IMR-90 (cell line): ENCODE results near the gene PTBP1. TPM values are rescaled to one million over a fixed set of nuclear protein-coding genes. Genes with fewer than 3 reads are reported as not detected.

Experiments
- ATAC-seq: fragments of 200-7000 bp; cut with Tn5 transposase; 2 replicates; pipeline ENCODE4 v1.9.1; 2020; ENCODE audit warnings: low read depth, mild to moderate bottlenecking, moderate library complexity
- BruUV-seq: library from RNA; stranded (reverse); fragments of 400-500 nt; replicated peaks from 2 replicates; lab custom pipeline; 2021; lab: Mats Ljungman, UMichigan
- CTCF ChIA-PET: fragments of 300-600 bp; formaldehyde crosslinking; extraction: SDS; loops from one replicate; lab custom pipeline; 2021; ENCODE audit warnings: antibody characterized with exemption; lab: Yijun Ruan, JAX
- POLR2A ChIA-PET: fragments of 300-600 bp; sonication (Branson Sonifier 250); formaldehyde crosslinking; loops from one replicate; lab custom pipeline; 2022; ENCODE audit warnings: antibody characterized with exemption; ENCODE audit not compliant: unreplicated experiment; lab: Charles Lee
- DNase-seq: peaks from one replicate; pipeline ENCODE4 v3.0.0; 2013
- H2AFZ ChIP-seq: replicated peaks from 2 replicates; pipeline ENCODE3; 2013; ENCODE audit warnings: low read length, mild to moderate bottlenecking; ENCODE audit not compliant: poor library complexity
- H2AK5ac ChIP-seq: 2 replicates; pipeline ENCODE4 v1.6.1; 2013; ENCODE audit warnings: low read depth, low read length, inconsistent platforms
- H2AK9ac ChIP-seq: replicated peaks from 2 replicates; pipeline ENCODE3; 2013; ENCODE audit warnings: mild to moderate bottlenecking, low read depth, low read length, moderate library complexity; ENCODE audit not compliant: poor library complexity
- H2BK120ac ChIP-seq: 2 replicates; pipeline ENCODE4 v1.6.1; 2013; ENCODE audit warnings: low read depth, low read length, inconsistent platforms
- H2BK15ac ChIP-seq: 3 replicates; pipeline ENCODE4 v1.6.1; 2013; ENCODE audit warnings: low read depth, low read length, inconsistent platforms
- H2BK20ac ChIP-seq: 2 replicates; pipeline ENCODE4 v1.6.1; 2013; ENCODE audit warnings: low read depth, mild to moderate bottlenecking, inconsistent platforms, low read length, moderate library complexity
- H2BK5ac ChIP-seq: 2 replicates; pipeline ENCODE4 v1.6.1; 2013; ENCODE audit warnings: mild to moderate bottlenecking, low read depth, low read length, inconsistent platforms; ENCODE audit not compliant: poor library complexity, severe bottlenecking
- H3K14ac ChIP-seq: replicated peaks from 2 replicates; pipeline ENCODE4 v1.6.1; 2013; ENCODE audit warnings: low read depth, low read length, inconsistent platforms
- H3K18ac ChIP-seq: 2 replicates; pipeline ENCODE4 v1.6.1; 2013; ENCODE audit warnings: low read depth, low read length, control low read depth
- H3K23ac ChIP-seq: 2 replicates; pipeline ENCODE4 v1.6.1; 2013; ENCODE audit warnings: low read depth, low read length, inconsistent platforms
- H3K27ac ChIP-seq: 2 replicates; pipeline ENCODE4 v1.5.1; 2013; ENCODE audit warnings: mild to moderate bottlenecking, control low read depth, low read length; ENCODE audit not compliant: insufficient read depth
- H3K27me3 ChIP-seq: 2 replicates; pipeline ENCODE4 v1.6.1; 2013; ENCODE audit warnings: low read length; ENCODE audit not compliant: control insufficient read depth, insufficient read depth
- H3K36me3 ChIP-seq: 2 replicates; pipeline ENCODE4 v1.6.1; 2013; ENCODE audit warnings: low read length, mixed read lengths; ENCODE audit not compliant: control insufficient read depth, insufficient read depth
- H3K4ac ChIP-seq: 2 replicates; pipeline ENCODE4 v1.6.1; 2013; ENCODE audit warnings: low read depth, low read length, inconsistent platforms
- H3K4me1 ChIP-seq: 2 replicates; pipeline ENCODE4 v1.6.1; 2013; ENCODE audit warnings: low read length, mixed read lengths; ENCODE audit not compliant: control insufficient read depth, insufficient read depth
- H3K4me2 ChIP-seq: 2 replicates; pipeline ENCODE4 v1.6.1; 2013; ENCODE audit warnings: low read depth, mild to moderate bottlenecking, control low read depth, low read length, moderate library complexity
- H3K4me3 ChIP-seq: 2 replicates; pipeline ENCODE4 v1.5.1; 2013; ENCODE audit warnings: low read depth, mild to moderate bottlenecking, control low read depth, low read length, moderate library complexity; ENCODE audit not compliant: insufficient read depth
- H3K56ac ChIP-seq: 2 replicates; pipeline ENCODE4 v1.6.1; 2013; ENCODE audit warnings: low read length, inconsistent platforms; ENCODE audit not compliant: insufficient read depth; ENCODE audit errors: extremely low read depth
- H3K79me1 ChIP-seq, 2 experiments: 2 replicates each; pipeline ENCODE4 v1.6.1; 2013; ENCODE audit warnings: low read length in 2 of 2, inconsistent platforms in 1 of 2, low read depth in 1 of 2
- H3K9ac ChIP-seq: 2 replicates; pipeline ENCODE4 v1.6.1; 2013; ENCODE audit warnings: low read depth, low read length, control low read depth
- H3K9me1 ChIP-seq: 2 replicates; pipeline ENCODE4 v1.6.1; 2013; ENCODE audit warnings: low read length, inconsistent platforms; ENCODE audit not compliant: insufficient read depth
- H3K9me3 ChIP-seq: 2 replicates; pipeline ENCODE4 v1.6.1; 2013; ENCODE audit warnings: low read length; ENCODE audit not compliant: control insufficient read depth, insufficient read depth
- H4K20me1 ChIP-seq: 2 replicates; pipeline ENCODE4 v1.6.1; 2013; ENCODE audit warnings: low read length, inconsistent platforms; ENCODE audit not compliant: insufficient read depth
- H4K5ac ChIP-seq: 2 replicates; pipeline ENCODE4 v1.6.1; 2013; ENCODE audit warnings: mild to moderate bottlenecking, low read depth, low read length, control low read depth
- H4K8ac ChIP-seq, 2 experiments: 2 replicates each; pipeline ENCODE4 v1.6.1; 2013; ENCODE audit warnings: low read depth in 2 of 2, low read length in 2 of 2, control low read depth in 1 of 2, inconsistent platforms in 1 of 2
- H4K91ac ChIP-seq: 2 replicates; pipeline ENCODE4 v1.6.1; 2013; ENCODE audit warnings: low read depth, low read length, inconsistent platforms; ENCODE audit not compliant: insufficient read depth
- BHLHE40 ChIP-seq: fragments of 150-350 bp; IDR thresholded peaks from 2 replicates; pipeline ENCODE4 v1.6.1; 2016; ENCODE audit warnings: mild to moderate bottlenecking, low read depth, low read length
- CHD1 ChIP-seq: IDR thresholded peaks from 2 replicates; pipeline ENCODE4 v1.6.1; 2012; ENCODE audit warnings: low read depth, low read length, improper control_type of control experiment
- FOS ChIP-seq: fragments of 150-350 bp; IDR thresholded peaks from 2 replicates; pipeline ENCODE4 v1.6.1; 2016; ENCODE audit warnings: low read depth, low read length
- MAFK ChIP-seq: IDR thresholded peaks from 2 replicates; pipeline ENCODE4 v1.6.1; 2012; ENCODE audit warnings: low read depth, low read length, improper control_type of control experiment
- MAZ ChIP-seq: IDR thresholded peaks from 2 replicates; pipeline ENCODE4 v1.6.1; 2012; ENCODE audit warnings: low read depth, mild to moderate bottlenecking, low read length, improper control_type of control experiment, moderate library complexity, borderline replicate concordance
- POLR2A ChIP-seq: IDR thresholded peaks from 2 replicates; pipeline ENCODE4 v1.6.1; 2012; ENCODE audit warnings: mild to moderate bottlenecking, low read depth, low read length
- RCOR1 ChIP-seq: IDR thresholded peaks from 2 replicates; pipeline ENCODE4 v1.6.1; 2012; ENCODE audit warnings: mild to moderate bottlenecking, low read length, improper control_type of control experiment; ENCODE audit not compliant: insufficient replicate concordance
- RFX5 ChIP-seq: IDR thresholded peaks from 2 replicates; pipeline ENCODE4 v1.8.0; 2012; ENCODE audit warnings: low read depth, mild to moderate bottlenecking, low read length, moderate library complexity
- SMC3 ChIP-seq: fragments of 150-350 bp; IDR thresholded peaks from 2 replicates; pipeline ENCODE4 v1.6.1; 2016; ENCODE audit warnings: low read depth, mild to moderate bottlenecking, antibody characterized with exemption, low read length, moderate library complexity
- WGBS, 2 experiments: methylation state at CpG; one replicate each; pipeline versions ENCODE4 v1.1.5 to v1.1.7; 2013; ENCODE audit warnings: missing lambda C conversion rate in 2 of 2; ENCODE audit not compliant: insufficient read length in 1 of 2; ENCODE audit errors: extremely low coverage in 2 of 2; 5-methylcytosine and 5-hydroxymethylcytosine counted together
- dilution Hi-C: fragments of 300-500 bp; cut with HindIII; formaldehyde crosslinking; loops from one replicate; pipeline ENCODE4 v1.14.3; 2018; ENCODE audit warnings: low sequenced_read_pairs; ENCODE audit not compliant: unreplicated experiment
- in situ Hi-C: fragments of 300-500 bp; cut with MboI; formaldehyde crosslinking; loops from 3 replicates; pipeline ENCODE4 v1.14.3; 2019; ENCODE audit warnings: low sequenced_read_pairs, inconsistent platforms, mixed read lengths
- intact Hi-C: fragments of 100-400 bp; cut with micrococcal nuclease; formaldehyde crosslinking; loops from 2 replicates; pipeline ENCODE4 v1.10.0; 2022
- polyA plus RNA-seq, 3 experiments: library from polyadenylated mRNA; depleted of rRNA; stranded (reverse); fragments of >200 nt; gene quantifications; 2 replicates each; pipeline ENCODE4 v1.2.3, GENCODE V29; 2012; ENCODE audit warnings: low replicate concordance in 1 of 3
- total RNA-seq: library from RNA; depleted of rRNA; stranded (reverse); fragments of >200 nt; gene quantifications from 2 replicates; pipeline ENCODE4 v1.2.3, GENCODE V29; 2012

PTBP1 gene
- total and polyA plus RNA-seq, 2 of the 4 experiments (the other 2 are of a cell fraction), result 146 to 269 TPM

DNA sequence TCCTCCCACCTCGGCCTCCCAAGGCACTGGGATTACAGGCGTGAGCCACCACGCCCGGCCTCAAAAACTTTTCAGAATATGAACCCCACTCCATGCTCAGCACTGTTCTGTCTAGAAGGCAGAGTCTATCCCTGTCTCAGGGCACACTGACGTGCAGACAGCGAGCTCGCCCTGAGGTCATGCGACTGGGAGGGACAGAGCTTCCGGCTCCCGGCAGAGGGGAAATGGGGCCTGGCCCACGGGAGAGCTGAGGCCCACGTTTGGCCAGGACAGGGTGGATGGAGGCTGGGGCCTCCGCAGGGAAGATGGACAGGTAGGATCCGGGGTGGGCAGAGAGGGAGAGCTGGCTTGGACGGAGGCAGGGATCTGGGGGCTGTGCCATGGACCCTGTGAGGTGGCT is 27.6 kb downstream of the PTBP1 start:
- ChIA-PET CTCF (no interaction called here), POLR2A (no interaction called here)
- no peak overlapping the region for H3K56ac ChIP-seq
- no peak overlapping the region for H2BK20ac ChIP-seq
- no peak overlapping the region for H3K27ac ChIP-seq
- no TSS peak for BruUV-seq
- no peaks in the 10 kb centered on the region for H4K20me1 ChIP-seq
- H3K27me3 ChIP-seq, result peaks cover 2% of the 10 kb centered on the region; the same call in 1 of the 2 replicates
- dilution Hi-C loops, result no loop called here
- in situ Hi-C loops, result no loop called here
- H2BK5ac ChIP-seq, result no peak overlapping the region
- H3K14ac ChIP-seq, result no peak overlapping the region
- H3K18ac ChIP-seq, result no peak overlapping the region
- H3K4me1 ChIP-seq, result peaks cover 3% of the 10 kb centered on the region; the same call in 1 of the 2 replicates
- H4K5ac ChIP-seq, result no peak overlapping the region
- no peaks in the 10 kb centered on the region for H3K9me1 ChIP-seq
- no peak overlapping the region for H3K4ac ChIP-seq
- H2AFZ ChIP-seq, result no peak overlapping the region
- no peak overlapping the region for H3K9ac ChIP-seq
- H4K8ac ChIP-seq, result no peak overlapping the region
- no peak overlapping the region for H4K91ac ChIP-seq
- H2AK5ac ChIP-seq, result no peak overlapping the region
- H3K23ac ChIP-seq, result no peak overlapping the region
- no peaks in the 10 kb centered on the region for H3K9me3 ChIP-seq
- no peak for TF ChIP-seq MAZ
- TF ChIP-seq MAFK, result no peak
- no peak for TF ChIP-seq BHLHE40
- no peak for TF ChIP-seq CHD1
- no peak for TF ChIP-seq POLR2A
- no peak for TF ChIP-seq RFX5
- TF ChIP-seq RCOR1, result no peak
- TF ChIP-seq SMC3, result no peak
- no peak for TF ChIP-seq FOS
- H2BK15ac ChIP-seq, result no peak overlapping the region
- intact Hi-C loops, result no loop called here
- DNase-seq, result no peak
- H2BK120ac ChIP-seq, result no peak overlapping the region
- no peak for ATAC-seq
- no peak overlapping the region for H3K4me3 ChIP-seq
- no peak overlapping the region for H3K4me2 ChIP-seq
- H3K36me3 ChIP-seq, result no peaks in the 10 kb centered on the region
- H2AK9ac ChIP-seq, result no peak overlapping the region
- H3K79me1 ChIP-seq, result no peaks in the 10 kb centered on the region
- 74% methylated on average over 11 of the region's 15 CpGs; no CpG with 5 or more reads in 1 of the 2 experiments for WGBS, 2 experiments
